Adrenal gland (tissue), 5 donors: ENCODE data around the gene SMIM28.

ENCODE experiments used
- CTCF ChIP-seq, 6 experiments: fragments of 450-650 bp in 4 of 6; fragments of 200-600 bp in 2 of 6; sonication (generic) in 1 of 6; IDR thresholded peaks; 1 replicate in 5 of 6; 2 replicates in 1 of 6; pipeline versions ENCODE4 v1.5.1 to v1.8.0; 2016 to 2021; ENCODE audit warnings: antibody characterized with exemption in 6 of 6, mild to moderate bottlenecking in 2 of 6, moderate library complexity in 1 of 6
- POLR2A ChIP-seq, 2 donors: fragments of 450-650 bp; IDR thresholded peaks; one replicate each; pipeline ENCODE4 v1.6.1; 2017; ENCODE audit warnings: antibody characterized with exemption in 2 of 2, mild to moderate bottlenecking in 2 of 2, moderate library complexity in 1 of 2
- donor health status: DM: no; HTN: no; CAD: no.

DNA sequence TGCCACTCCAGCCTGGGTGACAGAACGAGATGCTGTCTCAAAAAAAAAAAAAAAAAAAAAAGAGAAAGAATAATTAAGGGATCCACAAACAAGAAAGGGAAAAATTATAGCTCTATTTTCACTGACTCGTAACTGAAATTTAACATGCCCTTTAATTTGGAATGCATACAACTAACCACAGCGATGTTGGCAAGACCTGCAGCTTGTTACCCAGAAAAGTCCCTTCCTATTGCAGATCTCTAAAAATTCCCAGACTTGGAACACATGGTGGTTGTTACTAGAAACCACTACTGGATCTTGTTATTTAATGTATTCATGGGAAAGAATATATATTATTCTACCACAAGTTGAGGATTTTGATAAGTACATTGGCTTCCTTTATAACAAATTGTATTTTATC is 27.8 kb upstream of the SMIM28 start:
- TF ChIP-seq CTCF (IDR thresholded peaks at IDR 0.05) = no peak
- TF ChIP-seq POLR2A (IDR thresholded peaks at IDR 0.05) = no peak
